HG03135 (cell line): ENCODE results near the gene KIRREL3.
A peak's percentile ranks its signal among the peaks of the same experiment; 100 is the strongest.

Experiments
- ATAC-seq: cut with Tn5 transposase; IDR thresholded peaks from one replicate; pipeline ENCODE4 v1.9.1; 2021; ENCODE audit warnings: mild to moderate bottlenecking, moderate library complexity; ENCODE audit not compliant: unreplicated experiment

The KIRREL3 gene

DNA sequence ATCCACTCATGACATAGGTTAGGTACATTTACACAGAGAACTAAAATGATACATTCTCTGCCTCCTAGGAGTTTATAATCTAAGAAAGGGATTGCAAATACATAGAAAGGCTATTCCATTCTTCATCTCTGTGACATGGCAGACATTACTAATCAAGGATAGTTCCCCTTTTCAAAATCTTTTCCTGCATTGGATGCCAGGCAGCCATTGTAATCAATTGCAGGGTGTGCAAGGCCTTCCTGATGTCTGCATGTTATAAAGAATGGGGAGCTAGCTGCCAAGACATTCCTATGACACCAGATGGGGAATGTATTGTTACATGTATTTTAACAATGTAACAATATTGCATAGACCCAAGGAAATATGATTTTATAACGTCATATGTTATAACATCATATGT, 82.0 kb downstream of the KIRREL3 start:
- no peak for ATAC-seq

DNA sequence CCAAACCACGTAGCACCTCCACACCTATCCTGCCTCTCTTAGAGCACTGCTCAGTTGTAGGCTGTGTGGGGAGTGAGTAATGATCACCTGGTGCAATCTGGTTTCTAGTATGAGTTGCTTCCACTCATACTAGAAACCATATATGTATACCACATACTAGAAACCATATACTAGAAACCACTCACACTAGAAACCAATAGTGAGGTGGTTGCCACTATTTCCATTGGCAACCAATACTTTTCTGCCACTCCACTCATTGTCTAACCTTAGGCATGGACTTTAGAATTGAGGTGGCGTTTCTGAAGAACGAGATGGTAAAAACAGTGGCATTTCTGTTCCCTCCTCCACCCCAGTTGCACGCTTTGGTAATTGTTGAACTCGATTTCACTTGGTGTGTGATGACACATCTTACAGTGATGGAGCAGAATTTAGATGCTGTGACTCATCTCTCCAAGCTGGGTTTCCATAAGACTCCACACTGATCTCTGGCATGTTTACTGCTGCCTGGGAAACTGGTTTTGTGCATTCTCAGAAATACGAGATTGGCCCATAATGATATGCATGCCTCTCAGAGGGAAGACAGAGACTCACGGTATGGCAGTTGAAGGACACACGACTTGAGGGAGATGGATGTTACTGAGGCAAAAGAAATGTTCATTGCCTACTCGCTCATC, 82.9 kb downstream of the KIRREL3 start:
- ATAC-seq, result peak; percentile 93

GRCh38 chr11:126915430-126915829, 85.1 kb downstream of the KIRREL3 start:
- no peak for ATAC-seq

DNA sequence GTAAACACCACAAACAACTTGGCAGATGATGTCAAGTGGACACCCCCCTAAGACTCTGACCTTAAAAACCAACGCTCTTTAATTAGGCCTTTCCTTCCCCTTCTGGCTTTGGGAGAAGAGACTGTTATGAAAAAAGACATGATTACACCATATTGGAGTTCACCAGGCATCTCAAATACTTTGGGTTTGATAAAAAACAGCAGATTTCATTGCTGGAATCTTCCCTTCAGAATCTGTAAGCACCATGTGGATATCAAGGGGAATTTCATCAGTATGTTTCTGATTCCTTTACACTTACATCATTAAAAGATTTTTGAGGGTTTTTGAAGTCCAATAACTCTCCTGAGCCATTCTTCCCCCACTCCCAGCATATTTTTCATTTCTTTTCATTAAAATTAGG, 85.6 kb downstream of the KIRREL3 start:
- no peak for ATAC-seq

GRCh38 chr11:126914166-126914565, 86.4 kb downstream of the KIRREL3 start:
- no peak for ATAC-seq

DNA sequence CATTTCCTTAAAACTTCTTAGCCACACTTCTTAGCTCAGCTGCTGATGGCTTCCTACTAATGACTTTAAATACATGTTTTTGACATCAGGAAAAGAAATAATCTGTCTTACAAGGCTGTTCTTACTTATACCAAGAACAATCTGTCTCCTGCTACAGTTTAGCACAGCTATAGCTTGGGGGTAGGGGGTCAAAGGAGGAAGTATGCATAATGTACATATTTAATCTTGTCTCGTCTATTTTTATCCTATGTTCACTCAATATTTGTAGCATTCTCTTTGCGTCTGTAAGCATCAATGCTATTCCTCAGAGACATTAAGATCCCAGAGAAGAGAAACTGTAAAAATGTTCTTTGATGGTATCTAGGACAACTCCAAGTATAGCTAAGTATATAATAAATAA, 96.0 kb downstream of the KIRREL3 start:
- no peak for ATAC-seq

DNA sequence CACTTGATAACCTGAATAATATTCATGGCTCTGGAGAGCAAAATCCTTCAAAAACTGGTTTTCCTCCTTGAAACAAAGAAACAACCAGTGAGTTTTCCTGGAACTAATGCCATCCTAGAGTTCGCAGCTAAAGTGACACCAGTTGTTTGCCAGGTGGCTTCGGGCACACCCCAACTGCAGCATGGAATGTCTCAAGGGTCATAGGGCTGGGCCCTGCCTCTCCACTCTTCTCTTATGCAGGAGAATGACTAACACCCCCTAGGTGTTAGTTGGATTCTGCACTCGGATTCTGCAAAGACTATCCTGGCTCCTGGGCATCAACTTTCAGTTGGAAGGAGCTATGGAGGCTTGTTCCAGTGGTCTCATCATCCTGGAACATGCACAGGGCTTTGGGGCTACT, 98.8 kb downstream of the KIRREL3 start:
- ATAC-seq, result no peak

- no peak for ATAC-seq
Measured at GRCh38 chr11:126899961-126900748, 100.4 kb downstream of the KIRREL3 start.

- no peak for ATAC-seq
Measured at GRCh38 chr11:126898802-126899201, 101.8 kb downstream of the KIRREL3 start.

GRCh38 chr11:126897430-126897829, 103.1 kb downstream of the KIRREL3 start:
- ATAC-seq, result no peak

DNA sequence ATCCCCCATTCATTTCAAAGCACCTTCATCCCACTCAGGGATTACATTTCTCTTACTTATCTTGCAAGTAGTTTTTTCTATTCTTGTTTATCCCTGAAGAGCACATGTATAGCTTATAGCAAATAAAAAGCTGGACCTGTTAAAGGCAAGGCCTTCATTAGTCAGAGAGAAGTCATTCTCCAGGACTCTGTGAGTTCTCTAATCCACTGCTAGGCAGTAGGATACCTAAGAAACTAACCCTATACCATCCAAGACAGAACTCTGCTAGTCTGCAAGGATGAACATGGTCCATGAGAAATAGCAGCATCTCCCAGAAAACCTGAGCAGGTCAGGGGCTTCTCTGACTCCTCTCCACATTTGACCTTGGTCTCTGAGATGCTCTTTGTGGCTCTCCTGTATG, 104.5 kb downstream of the KIRREL3 start:
- no peak for ATAC-seq

- no peak for ATAC-seq
Measured at GRCh38 chr11:126893796-126894195, 106.8 kb downstream of the KIRREL3 start.

GRCh38 chr11:126892756-126893155, 107.8 kb downstream of the KIRREL3 start:
- ATAC-seq, result no peak

GRCh38 chr11:126891556-126892217, 108.9 kb downstream of the KIRREL3 start:
- no peak for ATAC-seq

- ATAC-seq, result no peak
Measured at GRCh38 chr11:126890561-126890960, 110.0 kb downstream of the KIRREL3 start.

GRCh38 chr11:126888115-126888712, 112.4 kb downstream of the KIRREL3 start:
- ATAC-seq, result no peak

DNA sequence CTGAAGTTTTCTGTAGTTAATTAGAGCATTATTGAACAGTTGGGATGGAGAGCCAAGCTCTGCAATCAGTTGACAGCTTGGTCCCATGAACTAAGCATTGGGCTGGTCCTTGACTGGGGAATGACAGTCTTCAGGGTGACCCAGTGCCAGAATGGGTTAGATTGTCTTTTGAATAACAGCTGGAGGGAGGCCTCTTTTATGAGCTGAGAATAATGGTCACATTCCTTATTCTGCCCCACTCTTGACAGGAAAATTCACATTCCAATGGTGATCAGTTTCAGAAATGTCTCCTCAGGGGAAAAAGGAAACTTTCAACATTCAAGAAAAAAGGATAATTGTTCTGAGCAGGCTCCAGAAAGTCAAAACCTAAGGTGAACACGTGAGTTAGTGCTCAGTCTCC, 113.9 kb downstream of the KIRREL3 start:
- no peak for ATAC-seq

- no peak for ATAC-seq
Measured at GRCh38 chr11:126886085-126886484, 114.5 kb downstream of the KIRREL3 start.

DNA sequence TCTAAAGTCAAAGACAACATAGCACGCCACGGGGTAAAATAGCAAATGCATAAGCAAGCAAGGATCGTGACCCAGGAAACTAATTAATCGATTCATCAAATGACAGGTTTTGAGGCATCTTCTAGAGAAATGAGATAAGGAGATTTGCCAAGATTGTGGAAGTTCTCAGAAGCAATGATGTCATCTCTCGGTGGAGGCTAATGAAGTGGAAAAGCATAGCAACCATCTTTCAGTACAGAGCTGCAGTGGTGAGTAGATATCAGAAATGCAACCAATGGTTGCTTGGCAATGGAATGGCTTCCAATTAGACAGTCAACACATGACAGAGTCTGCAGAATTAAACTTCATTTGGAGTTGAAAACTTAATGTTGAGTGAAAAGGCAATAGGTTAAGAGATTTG, 116.0 kb downstream of the KIRREL3 start:
- ATAC-seq, result no peak

DNA sequence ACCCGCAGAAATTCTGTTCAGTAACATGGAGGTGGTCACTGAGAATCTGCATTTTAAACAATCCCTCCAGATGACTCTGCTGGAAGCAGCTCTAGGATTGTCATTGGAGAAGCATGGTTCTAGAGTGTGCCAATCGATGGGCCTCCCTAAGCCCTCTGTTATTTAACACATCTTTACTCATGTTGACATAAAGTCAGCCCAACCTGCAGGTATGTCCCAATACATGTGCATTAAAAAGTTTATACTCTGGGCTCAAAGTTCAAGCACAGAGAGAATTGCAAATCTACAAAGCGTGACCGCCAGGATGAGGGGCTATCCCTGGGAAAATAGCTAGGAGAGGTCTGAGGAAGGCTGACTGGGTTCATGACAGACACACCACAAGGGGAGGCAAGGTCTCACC, 116.4 kb downstream of the KIRREL3 start:
- ATAC-seq, result no peak

GRCh38 chr11:126880872-126881271, 119.7 kb downstream of the KIRREL3 start:
- no peak for ATAC-seq

DNA sequence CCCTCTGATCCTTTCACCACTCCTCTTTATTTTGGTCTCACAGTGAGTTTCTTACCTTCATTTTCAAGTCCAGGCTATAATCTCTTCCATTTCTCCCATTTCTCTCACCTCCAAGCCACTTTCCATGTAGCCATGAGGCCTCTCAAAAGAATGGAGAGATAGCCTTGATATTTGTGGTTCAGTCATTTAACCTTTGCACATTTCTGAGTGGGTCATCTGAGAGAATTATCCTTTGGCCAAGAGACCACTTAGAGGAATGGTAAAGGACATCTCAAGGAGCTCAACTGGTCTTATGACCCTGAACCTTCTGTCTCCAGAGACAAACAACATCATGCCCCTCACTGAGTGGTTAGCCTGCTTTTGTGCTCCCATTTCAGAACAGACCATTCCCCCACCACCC, 121.1 kb downstream of the KIRREL3 start:
- ATAC-seq, result no peak
